22Rv1 (cell line): ENCODE measurements around the gene PODXL.

ENCODE experiments used
- CTCF ChIP-seq: fragments of 450-650 bp; IDR thresholded peaks from 2 replicates; pipeline ENCODE4 v1.5.1; 2017; ENCODE audit warnings: mild to moderate bottlenecking
- ZFX ChIP-seq: fragments of 450-650 bp; IDR thresholded peaks from 2 replicates; pipeline ENCODE4 v1.6.1; 2017; ENCODE audit warnings: antibody characterized with exemption, borderline replicate concordance

- TF ChIP-seq CTCF (no peak), ZFX (no peak)
These were observed 18.2 kb downstream of the PODXL start for GRCh38 chr7:131538071-131538812.
